IPS-15b (cell line): ENCODE data around the gene CAMK1D.
"Not testable (repeated sequence)": the region's sequence is repeated elsewhere in the genome, so short reads cannot be mapped to it uniquely, and the experiment has no call there.

Source experiments
- H3K27me3 ChIP-seq: one replicate; pipeline ENCODE4 v1.6.1; 2013; ENCODE audit warnings: low read length; ENCODE audit not compliant: control insufficient read depth, insufficient read depth
- H3K36me3 ChIP-seq: one replicate; pipeline ENCODE4 v1.6.1; 2013; ENCODE audit warnings: low read length; ENCODE audit not compliant: control insufficient read depth, insufficient read depth
- H3K4me1 ChIP-seq: one replicate; pipeline ENCODE4 v1.6.1; 2013; ENCODE audit warnings: mild to moderate bottlenecking, low read length; ENCODE audit not compliant: control insufficient read depth, insufficient read depth
- H3K4me3 ChIP-seq: one replicate; pipeline ENCODE4 v1.5.1; 2013; ENCODE audit warnings: low read depth, low read length
- H3K9ac ChIP-seq: one replicate; pipeline ENCODE4 v1.6.1; 2013; ENCODE audit warnings: low read depth, mild to moderate bottlenecking, low read length
- H3K9me3 ChIP-seq: one replicate; pipeline ENCODE4 v1.6.1; 2013; ENCODE audit warnings: mild to moderate bottlenecking, low read length; ENCODE audit not compliant: control insufficient read depth, insufficient read depth

Gene CAMK1D

GRCh38 chr10:12327476-12327875 is 21.9 kb upstream of the CAMK1D start:
- H3K36me3 ChIP-seq: no peaks in the 10 kb centered on the region
- no peak overlapping the region for H3K4me3 ChIP-seq
- no peak overlapping the region for H3K9ac ChIP-seq
- H3K27me3 ChIP-seq: no peaks in the 10 kb centered on the region
- H3K4me1 ChIP-seq: no peaks in the 10 kb centered on the region
- H3K9me3 ChIP-seq: no peaks in the 10 kb centered on the region

GRCh38 chr10:12328312-12328711 is 21.0 kb upstream of the CAMK1D start:
- H3K9ac ChIP-seq: not testable (repeated sequence)

GRCh38 chr10:12332572-12333379 is 16.6 kb upstream of the CAMK1D start:
- no peaks in the 10 kb centered on the region for H3K27me3 ChIP-seq
- H3K36me3 ChIP-seq: no peaks in the 10 kb centered on the region
- H3K4me3 ChIP-seq: no peak overlapping the region
- H3K4me1 ChIP-seq: no peaks in the 10 kb centered on the region
- H3K9ac ChIP-seq: no peak overlapping the region
- H3K9me3 ChIP-seq: no peaks in the 10 kb centered on the region

More at GRCh38 chr10:12328312-12328711, 21.0 kb upstream of the CAMK1D start:
- not testable (repeated sequence) for H3K9me3 ChIP-seq, H3K4me1 ChIP-seq, H3K36me3 ChIP-seq, H3K4me3 ChIP-seq, H3K27me3 ChIP-seq

DNA sequence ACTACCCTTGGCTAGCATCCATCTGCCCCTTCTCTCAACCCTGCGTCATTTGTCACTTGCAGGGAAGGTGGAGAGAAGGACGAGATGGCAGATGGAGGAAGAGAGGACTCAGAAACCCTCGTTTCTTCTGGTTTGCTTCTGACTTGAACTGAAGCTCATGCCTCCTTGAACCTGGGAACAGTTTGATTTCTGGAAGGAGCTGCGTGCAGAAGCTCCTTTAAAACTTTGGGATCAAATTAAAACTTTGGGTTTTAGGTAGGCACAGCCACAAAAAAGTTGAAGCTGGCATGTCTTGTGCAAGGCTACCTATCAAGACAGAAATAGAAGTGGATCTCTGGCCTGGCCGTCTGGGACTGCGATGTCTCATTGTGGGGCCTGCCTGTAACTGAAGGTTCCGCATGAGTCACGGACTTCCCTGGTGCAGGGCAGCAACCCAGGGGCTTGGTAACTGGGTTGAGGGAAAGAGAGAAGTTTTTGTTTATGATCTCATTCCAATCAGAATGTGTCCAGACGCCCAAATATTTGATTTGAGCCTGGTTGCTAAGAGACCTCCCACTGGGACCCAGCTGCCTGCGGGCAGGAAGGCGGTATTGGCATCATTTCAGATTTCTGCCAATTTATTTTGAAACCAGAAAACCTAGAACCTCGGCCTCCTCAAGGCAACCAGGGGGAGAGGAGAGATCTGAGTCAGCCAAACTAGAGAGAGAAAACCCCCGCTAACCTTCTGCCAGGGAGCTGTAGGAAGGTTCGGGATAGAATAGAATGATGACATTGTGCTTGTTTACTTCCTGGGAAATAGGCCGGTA is 15.8 kb upstream of the CAMK1D start:
- H3K27me3 ChIP-seq: no peaks in the 10 kb centered on the region
- H3K4me3 ChIP-seq: no peak overlapping the region
- H3K36me3 ChIP-seq: no peaks in the 10 kb centered on the region
- no peaks in the 10 kb centered on the region for H3K4me1 ChIP-seq
- H3K9ac ChIP-seq: no peak overlapping the region
- H3K9me3 ChIP-seq: no peaks in the 10 kb centered on the region

GRCh38 chr10:12334186-12334530 is 15.2 kb upstream of the CAMK1D start:
- Histone ChIP-seq H3K9ac (no peak overlapping the region), H3K4me1 (no peaks in the 10 kb centered on the region), H3K4me3 (no peak overlapping the region)

GRCh38 chr10:12335169-12335568 is 14.2 kb upstream of the CAMK1D start:
- H3K9me3 ChIP-seq, H3K4me3 ChIP-seq, H3K27me3 ChIP-seq, H3K4me1 ChIP-seq, H3K36me3 ChIP-seq, H3K9ac ChIP-seq: not testable (repeated sequence)

More at GRCh38 chr10:12334186-12334530, 15.2 kb upstream of the CAMK1D start:
- Histone ChIP-seq H3K9me3 (no peaks in the 10 kb centered on the region), H3K36me3 (no peaks in the 10 kb centered on the region), H3K27me3 (no peaks in the 10 kb centered on the region)

DNA sequence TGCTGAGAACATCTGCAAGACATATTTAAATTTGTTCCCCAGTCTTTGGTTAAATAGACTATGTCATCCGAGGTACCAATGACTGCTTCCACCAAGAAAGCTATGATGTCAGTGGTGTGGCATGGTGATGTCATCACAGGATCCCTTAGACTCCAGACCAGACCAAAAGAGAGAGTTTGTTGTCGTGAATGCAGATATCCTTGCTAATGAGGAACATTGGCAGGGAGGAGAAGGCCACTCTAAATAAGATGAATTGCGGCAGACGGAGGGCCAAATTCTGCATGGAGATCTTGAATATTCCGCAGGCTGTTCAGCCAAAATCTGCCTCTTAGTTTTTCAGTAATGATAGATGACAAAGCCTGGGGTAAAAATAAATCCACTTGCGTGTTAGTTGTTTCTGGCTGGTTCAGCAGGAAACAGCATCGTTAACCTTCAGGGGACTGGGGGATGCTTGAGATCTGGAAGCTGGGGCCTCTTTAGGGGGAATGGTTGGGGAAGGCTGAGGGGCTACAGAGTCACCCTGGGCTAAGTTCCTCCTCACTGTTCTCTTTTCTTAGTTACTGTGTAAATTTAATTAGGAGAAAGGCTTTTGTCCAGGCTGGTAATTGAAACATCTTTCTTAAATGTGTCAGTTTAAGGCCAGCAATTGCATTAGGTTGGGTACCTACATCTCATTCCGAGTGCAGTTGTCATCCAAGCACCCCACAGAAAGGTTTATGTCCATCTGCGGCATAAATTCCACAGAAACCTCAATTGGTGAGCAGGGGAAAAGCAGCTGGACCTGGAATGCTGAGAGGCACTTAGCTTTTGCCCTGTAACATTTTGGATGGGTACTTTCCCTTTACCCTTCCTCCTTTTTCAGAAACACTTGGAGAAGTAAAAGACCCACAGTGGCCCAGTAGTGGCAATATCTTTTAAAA is 11.6 kb upstream of the CAMK1D start:
- no peak overlapping the region for H3K4me3 ChIP-seq
- H3K27me3 ChIP-seq: no peaks in the 10 kb centered on the region
- H3K4me1 ChIP-seq: no peaks in the 10 kb centered on the region
- H3K9me3 ChIP-seq: no peaks in the 10 kb centered on the region
- no peaks in the 10 kb centered on the region for H3K36me3 ChIP-seq
- H3K9ac ChIP-seq: no peak overlapping the region

GRCh38 chr10:12338981-12339380 is 10.4 kb upstream of the CAMK1D start:
- Histone ChIP-seq H3K36me3 (no peaks in the 10 kb centered on the region), H3K27me3 (no peaks in the 10 kb centered on the region), H3K9me3 (no peaks in the 10 kb centered on the region), H3K9ac (no peak overlapping the region), H3K4me1 (no peaks in the 10 kb centered on the region), H3K4me3 (no peak overlapping the region)

- Histone ChIP-seq H3K9ac (no peak overlapping the region), H3K36me3 (no peaks in the 10 kb centered on the region), H3K4me1 (no peaks in the 10 kb centered on the region), H3K9me3 (no peaks in the 10 kb centered on the region), H3K27me3 (no peaks in the 10 kb centered on the region), H3K4me3 (no peak overlapping the region)
These were observed 9.0 kb upstream of the CAMK1D start for GRCh38 chr10:12340371-12340770.

DNA sequence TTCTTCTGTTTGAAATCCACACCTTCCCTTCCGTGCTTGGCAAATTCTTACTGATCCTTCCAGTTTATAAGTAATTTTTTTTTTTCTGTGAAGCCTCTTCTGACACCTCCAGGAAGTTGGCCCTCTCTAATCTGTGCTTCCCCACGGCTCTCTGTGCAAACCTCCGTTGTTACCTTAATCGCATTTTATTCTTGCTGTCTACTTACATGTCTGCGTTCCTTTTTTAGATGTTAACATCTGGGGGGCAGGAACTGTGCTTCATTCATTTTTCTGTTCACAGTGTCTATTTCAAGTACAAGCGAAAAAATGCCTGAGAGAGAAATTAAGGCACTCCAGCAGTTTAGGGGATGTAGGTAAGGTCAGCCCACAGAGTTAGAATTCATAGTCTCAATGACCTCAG is 8.4 kb upstream of the CAMK1D start:
- H3K9me3 ChIP-seq: no peaks in the 10 kb centered on the region
- H3K27me3 ChIP-seq: no peaks in the 10 kb centered on the region
- H3K9ac ChIP-seq: no peak overlapping the region
- H3K4me1 ChIP-seq: no peaks in the 10 kb centered on the region
- H3K4me3 ChIP-seq: no peak overlapping the region
- H3K36me3 ChIP-seq: no peaks in the 10 kb centered on the region

GRCh38 chr10:12341526-12341925 is 7.8 kb upstream of the CAMK1D start:
- Histone ChIP-seq H3K9me3 (no peaks in the 10 kb centered on the region), H3K4me3 (no peak overlapping the region), H3K36me3 (no peaks in the 10 kb centered on the region), H3K27me3 (no peaks in the 10 kb centered on the region), H3K9ac (no peak overlapping the region), H3K4me1 (no peaks in the 10 kb centered on the region)
